H9 (cell line): ENCODE measurements around the gene PCBD2. TPM values are rescaled to one million over a fixed set of nuclear protein-coding genes. Genes with fewer than 3 reads are reported as not detected.

Source experiments
- DNase-seq: peaks from one replicate; pipeline ENCODE4 v3.0.0-alpha.2; 2017
- H2AFZ ChIP-seq: one replicate; pipeline ENCODE4 v1.6.1; 2013; ENCODE audit warnings: mild to moderate bottlenecking, low read length, control low read depth, moderate library complexity
- H2AK5ac ChIP-seq: 2 replicates; pipeline ENCODE4 v1.6.1; 2013; ENCODE audit warnings: low read length, control low read depth, mixed read lengths; ENCODE audit not compliant: insufficient read length
- H2BK120ac ChIP-seq: one replicate; pipeline ENCODE4 v1.6.1; 2013; ENCODE audit warnings: low read depth, mild to moderate bottlenecking, low read length, control low read depth, inconsistent platforms; ENCODE audit not compliant: poor library complexity, severe bottlenecking
- H2BK12ac ChIP-seq: 2 replicates; pipeline ENCODE4 v1.6.1; 2013; ENCODE audit warnings: low read length, control low read depth, mixed read lengths, low read depth; ENCODE audit not compliant: insufficient read length
- H2BK15ac ChIP-seq: 2 replicates; pipeline ENCODE4 v1.6.1; 2013; ENCODE audit warnings: low read depth, low read length, control low read depth
- H2BK20ac ChIP-seq: one replicate; pipeline ENCODE4 v1.6.1; 2013; ENCODE audit warnings: low read depth, mild to moderate bottlenecking, low read length, control low read depth, inconsistent platforms; ENCODE audit not compliant: poor library complexity, severe bottlenecking
- H2BK5ac ChIP-seq: 2 replicates; pipeline ENCODE4 v1.6.1; 2013; ENCODE audit warnings: low read length, control low read depth, mixed read lengths; ENCODE audit not compliant: insufficient read length
- H3K14ac ChIP-seq: 2 replicates; pipeline ENCODE4 v1.6.1; 2013; ENCODE audit warnings: low read length, control low read depth; ENCODE audit not compliant: insufficient read depth
- H3K18ac ChIP-seq: 2 replicates; pipeline ENCODE4 v1.6.1; 2013; ENCODE audit warnings: low read depth, mild to moderate bottlenecking, mixed read lengths, low read length, control low read depth; ENCODE audit not compliant: insufficient read length
- H3K23ac ChIP-seq: 2 replicates; pipeline ENCODE4 v1.6.1; 2013; ENCODE audit warnings: low read length, control low read depth, mixed read lengths, low read depth; ENCODE audit not compliant: insufficient read length
- H3K23me2 ChIP-seq: 2 replicates; pipeline ENCODE4 v1.6.1; 2013; ENCODE audit warnings: low read depth, mild to moderate bottlenecking, mixed read lengths, low read length, control low read depth; ENCODE audit not compliant: insufficient read length, poor library complexity, severe bottlenecking
- H3K27ac ChIP-seq: 2 replicates; pipeline ENCODE4 v1.5.1; 2013; ENCODE audit warnings: low read length, control low read depth, mixed read lengths, low read depth; ENCODE audit not compliant: insufficient read length
- H3K27me3 ChIP-seq: 2 replicates; pipeline ENCODE4 v1.6.1; 2013; ENCODE audit warnings: low read length, control low read depth, inconsistent platforms; ENCODE audit not compliant: insufficient read depth
- H3K4ac ChIP-seq: 2 replicates; pipeline ENCODE4 v1.6.1; 2013; ENCODE audit warnings: low read depth, mild to moderate bottlenecking, control low read depth, inconsistent platforms, low read length, moderate library complexity
- H3K4me1 ChIP-seq: 2 replicates; pipeline ENCODE4 v1.6.1; 2013; ENCODE audit warnings: low read length, control low read depth, inconsistent platforms; ENCODE audit not compliant: insufficient read depth
- H3K4me2 ChIP-seq: 2 replicates; pipeline ENCODE4 v1.6.1; 2013; ENCODE audit warnings: low read length, control low read depth, mixed read lengths; ENCODE audit not compliant: insufficient read length, insufficient read depth
- H3K56ac ChIP-seq: 2 replicates; pipeline ENCODE4 v1.6.1; 2013; ENCODE audit warnings: low read depth, mild to moderate bottlenecking, mixed read lengths, low read length, control low read depth; ENCODE audit not compliant: insufficient read length
- H3K79me1 ChIP-seq: 2 replicates; pipeline ENCODE4 v1.6.1; 2013; ENCODE audit warnings: low read depth, mild to moderate bottlenecking, moderate library complexity, low read length, control low read depth, inconsistent platforms; ENCODE audit not compliant: insufficient read depth, poor library complexity, severe bottlenecking
- H3K79me2 ChIP-seq: 2 replicates; pipeline ENCODE4 v1.6.1; 2013; ENCODE audit warnings: low read length, control low read depth, inconsistent platforms; ENCODE audit not compliant: insufficient read depth
- H3K9ac ChIP-seq: 2 replicates; pipeline ENCODE4 v1.6.1; 2013; ENCODE audit warnings: low read length, control low read depth, mixed read lengths; ENCODE audit not compliant: insufficient read length; ENCODE audit errors: extremely low read depth
- H3K9me3 ChIP-seq: one replicate; pipeline ENCODE4 v1.6.1; 2013; ENCODE audit warnings: low read depth, low read length, inconsistent platforms; ENCODE audit not compliant: control insufficient read depth
- H3T11ph ChIP-seq: one replicate; pipeline ENCODE4 v1.6.1; 2013; ENCODE audit warnings: mild to moderate bottlenecking, low read length, control low read depth, inconsistent platforms
- H4K20me1 ChIP-seq: one replicate; pipeline ENCODE4 v1.6.1; 2013; ENCODE audit not compliant: control insufficient read depth, insufficient read length, insufficient read depth
- H4K5ac ChIP-seq: 2 replicates; pipeline ENCODE4 v1.6.1; 2013; ENCODE audit warnings: low read depth, mild to moderate bottlenecking, mixed read lengths, low read length, control low read depth; ENCODE audit not compliant: insufficient read length
- H4K8ac ChIP-seq: replicated peaks from 2 replicates; pipeline ENCODE4 v1.6.1; 2013; ENCODE audit warnings: low read length, control low read depth, mixed read lengths, low read depth; ENCODE audit not compliant: insufficient read length
- H4K91ac ChIP-seq: 2 replicates; pipeline ENCODE4 v1.6.1; 2013; ENCODE audit warnings: low read depth, mild to moderate bottlenecking, moderate library complexity, mixed read lengths, low read length, control low read depth; ENCODE audit not compliant: insufficient read length
- H3K27ac Mint-ChIP-seq, 3 experiments: 2 replicates in 2 of 3; 3 replicates in 1 of 3; pipeline ENCODE4 v1.8.0; 2020 to 2021; ENCODE audit warnings: mixed read lengths in 3 of 3, mild to moderate bottlenecking in 1 of 3, moderate library complexity in 1 of 3
- H3K27me3 Mint-ChIP-seq: 2 replicates; pipeline ENCODE4 v1.8.0; 2021; ENCODE audit warnings: low read depth, mild to moderate bottlenecking, moderate library complexity, mixed read lengths
- H3K36me3 Mint-ChIP-seq, 3 experiments: 2 replicates in 2 of 3; 3 replicates in 1 of 3; pipeline ENCODE4 v1.8.0; 2020 to 2021; ENCODE audit warnings: low read depth in 3 of 3, mixed read lengths in 3 of 3; ENCODE audit not compliant: insufficient read depth in 1 of 3
- H3K4me1 Mint-ChIP-seq, 2 experiments: 2 replicates each; pipeline ENCODE4 v1.8.0; 2020; ENCODE audit warnings: mixed read lengths in 2 of 2
- H3K4me3 Mint-ChIP-seq, 2 experiments: 2 replicates in 1 of 2; 3 replicates in 1 of 2; pipeline ENCODE4 v1.8.0; 2020 to 2021; ENCODE audit warnings: mild to moderate bottlenecking in 2 of 2, mixed read lengths in 2 of 2, moderate library complexity in 1 of 2
- H3K9me3 Mint-ChIP-seq, 2 experiments: 2 replicates in 1 of 2; 3 replicates in 1 of 2; pipeline ENCODE4 v1.8.0; 2020; ENCODE audit warnings: mild to moderate bottlenecking in 2 of 2, mixed read lengths in 2 of 2, moderate library complexity in 1 of 2
- CTCF ChIP-seq: fragments of 200-600 bp; sonication (generic); conservative IDR thresholded peaks from 3 replicates; pipeline ENCODE4 v1.8.0; 2021; ENCODE audit warnings: antibody characterized with exemption, mild to moderate bottlenecking
- WGBS: extraction: QIAGEN DNeasy Blood & Tissue Kit; methylation state at CpG from one replicate; pipeline ENCODE4 v1.1.7; 2013; ENCODE audit warnings: missing lambda C conversion rate, low lambda C conversion rate, mixed read lengths; ENCODE audit not compliant: insufficient read length; ENCODE audit errors: extremely low coverage; 5-methylcytosine and 5-hydroxymethylcytosine counted together
- total RNA-seq: library from RNA; stranded (reverse); gene quantifications from 2 replicates; pipeline ENCODE4 v1.2.1, GENCODE V29; 2021

PCBD2 gene
- total RNA-seq, 1 experiment from 2014 or later = 11.9 TPM

DNA sequence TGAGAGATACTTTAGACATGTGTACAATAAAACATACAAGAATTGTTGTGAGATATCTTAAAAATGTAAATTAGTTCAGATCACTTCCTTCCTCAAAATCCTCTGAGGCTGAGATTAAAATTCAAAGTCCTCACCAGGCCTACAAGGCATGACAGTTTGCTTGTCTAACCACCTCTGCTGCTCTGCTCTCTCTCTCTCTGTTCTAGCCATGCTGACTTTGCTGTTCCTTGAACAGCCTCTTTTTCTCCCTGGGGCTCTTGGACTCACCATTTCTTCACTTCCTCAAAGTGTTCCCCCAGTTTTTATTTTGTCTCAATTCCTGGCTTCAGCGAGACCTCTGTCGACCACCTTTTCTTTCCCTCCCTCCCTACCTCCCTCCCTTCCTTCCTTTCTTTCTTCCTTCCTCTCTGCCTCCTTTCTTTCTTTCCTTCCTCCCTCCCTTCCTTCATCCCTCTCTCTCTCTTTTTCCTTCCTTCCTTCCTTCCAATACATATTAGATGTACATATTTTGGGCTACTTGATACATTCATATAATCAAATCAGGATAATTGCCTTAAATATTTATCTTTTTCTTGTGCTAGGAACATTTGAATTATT, 89.7 kb downstream of the PCBD2 start:
- Histone ChIP-seq H3K23me2 (no peaks in the 10 kb centered on the region), H2BK20ac (no peak overlapping the region), H2BK120ac (no peak overlapping the region), H4K8ac (no peak overlapping the region), H2BK15ac (no peak overlapping the region), H3K27me3 (no peaks in the 10 kb centered on the region), H3K4me1 (peaks cover 6% of the 10 kb centered on the region), H3K27ac (no peak overlapping the region), H3K23ac (no peak overlapping the region), H2AK5ac (no peak overlapping the region), H4K91ac (no peak overlapping the region), H3K18ac (no peak overlapping the region), H4K5ac (no peak overlapping the region), H3K9ac (no peak overlapping the region), H3T11ph (no peak overlapping the region), H3K4me2 (no peak overlapping the region), H2AFZ (no peak overlapping the region), H3K79me2 (no peaks in the 10 kb centered on the region), H2BK12ac (no peak overlapping the region), H3K9me3 (no peaks in the 10 kb centered on the region), H2BK5ac (no peak overlapping the region), H3K14ac (no peak overlapping the region), H3K56ac (no peak overlapping the region), H3K4ac (no peak overlapping the region), H4K20me1 (no peaks in the 10 kb centered on the region), H3K79me1 (no peaks in the 10 kb centered on the region)
- no CpG with 5 or more reads among the region's 2 CpGs for WGBS
- TF ChIP-seq CTCF = no peak
- Mint-ChIP-seq H3K36me3 (peaks cover 0 to 8% (median 2%) of the 10 kb centered on the region in 3 experiments; a peak in 1 of 7 replicates), H3K9me3 (peaks cover 6 to 10% of the 10 kb centered on the region in 2 experiments; a peak in 4 of 5 replicates), H3K4me1 (peaks cover 15 to 18% of the 10 kb centered on the region in 2 experiments), H3K27ac (no peak overlapping the region), H3K27me3 (peaks cover 15% of the 10 kb centered on the region), H3K4me3 (no peak overlapping the region)
- no peak for DNase-seq
